ENCODE measurements around the gene RO60.

DNA sequence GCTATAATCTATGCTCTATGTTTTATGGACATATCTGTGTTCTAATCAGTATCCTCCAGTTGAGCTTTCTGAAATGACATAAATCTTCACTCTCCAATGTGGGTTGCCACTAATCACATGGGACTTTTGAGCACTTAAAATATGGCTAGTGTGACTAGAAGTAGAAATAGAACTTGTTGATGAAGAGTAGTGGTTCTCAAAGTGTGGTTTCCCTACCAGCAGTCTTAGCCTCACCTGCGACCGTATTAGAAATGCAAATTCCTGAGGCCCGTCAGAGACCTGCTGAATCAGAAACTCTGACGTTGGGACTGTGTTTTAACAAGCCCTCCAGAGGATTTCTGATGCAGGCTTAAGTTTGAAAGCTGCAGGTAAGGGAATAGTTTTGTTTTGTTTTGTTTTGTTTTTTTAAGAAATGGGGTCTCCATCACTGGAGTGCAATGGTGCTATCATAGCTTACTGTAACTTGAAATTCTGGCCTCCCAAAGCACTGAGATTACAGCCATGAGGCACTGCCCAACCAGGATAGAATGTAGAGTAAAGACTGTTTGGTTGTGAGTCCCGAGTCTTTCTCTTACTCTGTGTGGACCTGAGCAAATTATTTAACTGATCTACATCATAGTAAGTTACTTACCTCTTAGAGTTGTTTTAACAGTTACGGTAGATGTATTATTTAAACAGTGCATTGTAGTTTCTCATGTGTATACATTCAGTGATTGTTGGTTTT is 24.1 kb downstream of the RO60 start:
- TF ChIP-seq, protein P1, sequence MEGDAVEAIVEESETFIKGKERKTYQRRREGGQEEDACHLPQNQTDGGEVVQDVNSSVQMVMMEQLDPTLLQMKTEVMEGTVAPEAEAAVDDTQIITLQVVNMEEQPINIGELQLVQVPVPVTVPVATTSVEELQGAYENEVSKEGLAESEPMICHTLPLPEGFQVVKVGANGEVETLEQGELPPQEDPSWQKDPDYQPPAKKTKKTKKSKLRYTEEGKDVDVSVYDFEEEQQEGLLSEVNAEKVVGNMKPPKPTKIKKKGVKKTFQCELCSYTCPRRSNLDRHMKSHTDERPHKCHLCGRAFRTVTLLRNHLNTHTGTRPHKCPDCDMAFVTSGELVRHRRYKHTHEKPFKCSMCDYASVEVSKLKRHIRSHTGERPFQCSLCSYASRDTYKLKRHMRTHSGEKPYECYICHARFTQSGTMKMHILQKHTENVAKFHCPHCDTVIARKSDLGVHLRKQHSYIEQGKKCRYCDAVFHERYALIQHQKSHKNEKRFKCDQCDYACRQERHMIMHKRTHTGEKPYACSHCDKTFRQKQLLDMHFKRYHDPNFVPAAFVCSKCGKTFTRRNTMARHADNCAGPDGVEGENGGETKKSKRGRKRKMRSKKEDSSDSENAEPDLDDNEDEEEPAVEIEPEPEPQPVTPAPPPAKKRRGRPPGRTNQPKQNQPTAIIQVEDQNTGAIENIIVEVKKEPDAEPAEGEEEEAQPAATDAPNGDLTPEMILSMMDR (IDR thresholded peaks at IDR 0.05): no peak
- no peak for TF ChIP-seq POLR2A (IDR thresholded peaks at IDR 0.05)
- TF ChIP-seq EP300 (IDR thresholded peaks at IDR 0.05; ENCODE audit: low read depth): no peak
- TF ChIP-seq POLR2AphosphoS5 (IDR thresholded peaks at IDR 0.05): no peak

All from transverse colon (tissue), 4 donors.